ENCODE data around the gene FAM89A. TPM values are rescaled to one million over a fixed set of nuclear protein-coding genes. Genes with fewer than 3 reads are reported as not detected.

Gene FAM89A
- total and polyA plus RNA-seq, 9 of the 15 experiments (the other 6 are each of a cell fraction or from before 2014, with no cell fraction given): 8.7 to 66.2 (median 43.3) TPM

- TF ChIP-seq ZBTB40 (IDR thresholded peaks at IDR 0.05): 0 out of 2 replicates have a peak, but pooled peaks have one; percentile 9
- no peak for TF ChIP-seq ZBTB40 (CRISPR knock-in tag; IDR thresholded peaks at IDR 0.05)
- TF ChIP-seq ZNF384 (IDR thresholded peaks at IDR 0.05; ENCODE audit: low read depth, low read length): no peak
- TF ChIP-seq RAD21 (CRISPR knock-in tag; conservative IDR thresholded peaks at IDR 0.05 in 1 of 2, IDR thresholded peaks at IDR 0.05 in 1 of 2): peak in 1 of 2 experiments; percentile 5; a peak in 1 of 4 replicates
- 0 out of 2 replicates have a peak, but pooled peaks have one; percentile 36 for TF ChIP-seq MTA1 (IDR thresholded peaks at IDR 0.05; ENCODE audit: borderline replicate concordance)
- TF ChIP-seq RCOR1 (IDR thresholded peaks at IDR 0.05; ENCODE audit: borderline replicate concordance in 1 of 2, low read depth in 2 of 2, low read length in 2 of 2): peak in 1 of 2 experiments; percentile 41; a peak in 1 of 4 replicates
- no peak for TF ChIP-seq ETV6 (IDR thresholded peaks at IDR 0.05; ENCODE audit: borderline replicate concordance in 1 of 2, low read depth in 2 of 2, low read length in 1 of 2)
- no peak for TF ChIP-seq ETV6 (CRISPR knock-in tag; IDR thresholded peaks at IDR 0.05; ENCODE audit: borderline replicate concordance)
- TF ChIP-seq MAZ (CRISPR knock-in tag; conservative IDR thresholded peaks at IDR 0.05 in 1 of 2, IDR thresholded peaks at IDR 0.05 in 1 of 2): peak in 1 of 2 experiments; percentile 15; a peak in 1 of 4 replicates
- no peak for TF ChIP-seq SRF (CRISPR knock-in tag; IDR thresholded peaks at IDR 0.05)
- TF ChIP-seq CCNT2 (IDR thresholded peaks at IDR 0.05; ENCODE audit: borderline replicate concordance, extremely low read depth, insufficient read length, low read depth, low read length): peak; percentile 19
- no peak for TF ChIP-seq SMARCA5 (IDR thresholded peaks at IDR 0.05)
- TF ChIP-seq TAF1 (IDR thresholded peaks at IDR 0.05; ENCODE audit: control insufficient read depth, extremely low read depth, insufficient read depth, low read length, severe bottlenecking): no peak
These were observed 1.0 kb upstream of the FAM89A start (continued) for GRCh38 chr1:231040800-231041718.

Measured in K562 (cell line).